Vagina (tissue), 2 donors: ENCODE measurements around the gene SLITRK2.

Experiments used
- CTCF ChIP-seq, 3 experiments: fragments of 450-650 bp in 2 of 3; fragments of 200-600 bp in 1 of 3; sonication (generic) in 1 of 3; IDR thresholded peaks; one replicate each; pipeline ENCODE4 v1.5.1; 2017 to 2019; ENCODE audit warnings: antibody characterized with exemption in 3 of 3, mild to moderate bottlenecking in 2 of 3, moderate library complexity in 2 of 3
- POLR2A ChIP-seq, 2 donors: fragments of 450-650 bp; IDR thresholded peaks; one replicate each; pipeline ENCODE4 v1.6.1; 2017; ENCODE audit warnings: antibody characterized with exemption in 2 of 2, mild to moderate bottlenecking in 2 of 2, moderate library complexity in 2 of 2
- POLR2AphosphoS5 ChIP-seq, 2 donors: sonication (generic); formaldehyde crosslinking; IDR thresholded peaks; one replicate each; pipeline ENCODE4 v1.9.0; 2017; ENCODE audit warnings: antibody characterized with exemption in 2 of 2, mild to moderate bottlenecking in 2 of 2, low read depth in 1 of 2; ENCODE audit not compliant: insufficient read depth in 1 of 2

GRCh38 chrX:145832796-145833195 lies 15.2 kb downstream of the SLITRK2 start:
- no peak for TF ChIP-seq POLR2AphosphoS5 (IDR thresholded peaks at IDR 0.05; ENCODE audit: insufficient read depth in 1 of 2, low read depth in 1 of 2)
- no peak for TF ChIP-seq POLR2A (IDR thresholded peaks at IDR 0.05)
- TF ChIP-seq CTCF (IDR thresholded peaks at IDR 0.05) = no peak
